K562 (cell line): ENCODE results near the gene CALML4. TPM values are rescaled to one million over a fixed set of nuclear protein-coding genes. Genes with fewer than 3 reads are reported as not detected.
A peak's percentile ranks its signal among the peaks of the same experiment; 100 is the strongest.

Source experiments
- ATAC-seq: fragments of 200-7000 bp; cut with Tn5 transposase; 3 replicates; pipeline ENCODE4 v1.9.1; 2020; ENCODE audit warnings: moderate library complexity
- BruUV-seq: library from RNA; stranded (reverse); fragments of 400-500 nt; replicated peaks from 2 replicates; lab custom pipeline; 2021; lab: Mats Ljungman, UMichigan
- CTCF ChIA-PET: fragments of 300-600 bp; formaldehyde crosslinking; extraction: SDS; loops from one replicate; lab custom pipeline; 2021; ENCODE audit warnings: low intra/inter-chr PET ratio; lab: Yijun Ruan, JAX
- POLR2A ChIA-PET: fragments of 300-600, 350-650 bp; sonication (Branson Sonifier 250); formaldehyde crosslinking; extraction: SDS; loops from one replicate; lab custom pipeline; 2021; ENCODE audit warnings: antibody characterized with exemption, inconsistent platforms; lab: Yijun Ruan, JAX
- DNase-seq, 4 experiments: peaks; one replicate each; pipeline versions ENCODE4 v3.0.0 to v3.0.0-alpha.2; 2011 to 2018; ENCODE audit warnings: low spot score in 3 of 4, mixed read lengths in 3 of 4; ENCODE audit errors: extremely low read depth in 1 of 4
- FAIRE-seq: peaks from 2 replicates; lab custom pipeline; 2011; peaks lifted over from hg19 to GRCh38; lab: Jason Lieb, UNC
- H2AFZ ChIP-seq: 2 replicates; pipeline ENCODE4 v1.6.0; 2011; ENCODE audit warnings: low read depth, low read length, control low read depth, inconsistent platforms
- H3K27ac ChIP-seq: fragments of 200-600 bp; 3 replicates; pipeline ENCODE4 v1.8.0; 2011; ENCODE audit warnings: low read depth, mild to moderate bottlenecking, control low read depth, inconsistent platforms, low read length, moderate library complexity, mixed read lengths; ENCODE audit errors: extremely low read depth
- H3K27me3 ChIP-seq, 2 experiments: fragments of 300-600 bp in 1 of 2; 2 replicates in 1 of 2; 3 replicates in 1 of 2; pipeline versions ENCODE4 v1.6.0 to v1.8.0; 2011; ENCODE audit warnings: inconsistent platforms in 2 of 2, low read length in 2 of 2, mild to moderate bottlenecking in 1 of 2, mixed read lengths in 1 of 2, moderate library complexity in 1 of 2; ENCODE audit not compliant: control insufficient read depth in 2 of 2, insufficient read depth in 2 of 2
- H3K36me3 ChIP-seq: fragments of 300-600 bp; 3 replicates; pipeline ENCODE4 v1.8.0; 2011; ENCODE audit warnings: mild to moderate bottlenecking, low read length, inconsistent platforms; ENCODE audit not compliant: control insufficient read depth, insufficient read depth
- H3K4me1 ChIP-seq, 2 experiments: fragments of 200-600 bp in 1 of 2; replicated peaks in 1 of 2; 2 replicates in 1 of 2; 3 replicates in 1 of 2; pipeline versions ENCODE4 v1.5.1 to v1.8.0; 2011; ENCODE audit warnings: inconsistent platforms in 2 of 2, low read length in 2 of 2, mild to moderate bottlenecking in 1 of 2, mixed read lengths in 1 of 2, moderate library complexity in 1 of 2; ENCODE audit not compliant: control insufficient read depth in 2 of 2, insufficient read depth in 2 of 2
- H3K4me2 ChIP-seq: 2 replicates; pipeline ENCODE4 v1.6.1; 2011; ENCODE audit warnings: low read length, control low read depth, inconsistent platforms, mixed read lengths; ENCODE audit not compliant: insufficient read depth
- H3K4me3 ChIP-seq: fragments of 200-600 bp; sonication (generic), shearing (Covaris generic); 2 replicates; pipeline ENCODE4 v1.5.1; 2016; ENCODE audit warnings: control low read depth, inconsistent platforms
- H3K79me2 ChIP-seq: fragments of 200-600 bp; 3 replicates; pipeline ENCODE4 v1.8.0; 2011; ENCODE audit warnings: low read length, inconsistent platforms; ENCODE audit not compliant: control insufficient read depth, insufficient read depth
- H3K9ac ChIP-seq, 2 experiments: 2 replicates each; pipeline versions ENCODE4 v1.6.0 to v1.6.1; 2011; ENCODE audit warnings: low read depth in 2 of 2, low read length in 2 of 2, control low read depth in 1 of 2, inconsistent platforms in 1 of 2, mild to moderate bottlenecking in 1 of 2, mixed read lengths in 1 of 2; ENCODE audit not compliant: insufficient read depth in 1 of 2
- H3K9me1 ChIP-seq: one replicate; pipeline ENCODE4 v1.6.0; 2011; ENCODE audit warnings: inconsistent platforms, mild to moderate bottlenecking, low read length, moderate library complexity; ENCODE audit not compliant: control insufficient read depth, insufficient read depth
- H3K9me3 ChIP-seq: replicated peaks from 2 replicates; pipeline ENCODE4 v1.5.1; 2011; ENCODE audit warnings: low read depth, low read length, inconsistent platforms; ENCODE audit not compliant: control insufficient read depth, insufficient read depth
- H4K20me1 ChIP-seq: replicated peaks from 2 replicates; pipeline ENCODE4 v1.6.1; 2011; ENCODE audit warnings: low read length, inconsistent platforms, mixed read lengths; ENCODE audit not compliant: control insufficient read depth, insufficient read depth
- FOS ChIP-seq: IDR thresholded peaks from 3 replicates; pipeline ENCODE4 v1.6.1; 2011; ENCODE audit not compliant: insufficient read length; ENCODE audit errors: extremely low read depth
- NFYB ChIP-seq: IDR thresholded peaks from 2 replicates; pipeline ENCODE4 v1.6.1; 2011; ENCODE audit warnings: mild to moderate bottlenecking, moderate library complexity; ENCODE audit not compliant: insufficient read length; ENCODE audit errors: extremely low read depth
- PATZ1 ChIP-seq: fragments of 250-450 bp; sonication (Bioruptor Pico); IDR thresholded peaks from 2 replicates; pipeline ENCODE4 v1.5.0; 2020; ENCODE audit warnings: mild to moderate bottlenecking, borderline replicate concordance
- RAD51 ChIP-seq: fragments of 450-650 bp; IDR thresholded peaks from 2 replicates; pipeline ENCODE4 v1.7.1; 2016; ENCODE audit warnings: low read depth, mild to moderate bottlenecking, borderline replicate concordance
- RBM25 ChIP-seq: fragments of 200-400 bp; formaldehyde crosslinking; IDR thresholded peaks from 2 replicates; pipeline ENCODE4 v1.6.1; 2018; ENCODE audit warnings: low read length, low read depth, moderate library complexity; ENCODE audit not compliant: severe bottlenecking
- USF1 ChIP-seq: sonication (generic); formaldehyde crosslinking; IDR thresholded peaks from 2 replicates; pipeline ENCODE4 v1.9.0; 2022; ENCODE audit warnings: mild to moderate bottlenecking, missing genetic modification reagents
- USF2 ChIP-seq: sonication (generic); formaldehyde crosslinking; IDR thresholded peaks from 2 replicates; pipeline ENCODE4 v1.5.0; 2020; ENCODE audit warnings: missing genetic modification reagents
- ZBTB2 ChIP-seq: fragments of 450-650 bp; IDR thresholded peaks from 2 replicates; pipeline ENCODE4 v1.6.1; 2016; ENCODE audit warnings: antibody characterized with exemption
- ZNF121 ChIP-seq: sonication (generic); formaldehyde crosslinking; conservative IDR thresholded peaks from 2 replicates; pipeline ENCODE4 v1.8.0; 2022; ENCODE audit warnings: missing genetic modification reagents
- ZNF311 ChIP-seq: fragments of 250-450 bp; sonication (Bioruptor Pico); IDR thresholded peaks from 2 replicates; pipeline ENCODE4 v1.4.0; 2020; ENCODE audit warnings: mild to moderate bottlenecking, moderate library complexity
- WGBS: fragments of 100-300 bp; shearing (Covaris generic); methylation state at CpG from one replicate; pipeline ENCODE4 v1.1.6; 2016; ENCODE audit warnings: low coverage, mixed read lengths; ENCODE audit not compliant: insufficient coverage; ENCODE audit errors: missing lambda C conversion rate; 5-methylcytosine and 5-hydroxymethylcytosine counted together
- in situ Hi-C: fragments of 300-500 bp; cut with MboI; formaldehyde crosslinking; loops from 4 replicates; pipeline ENCODE4 v1.15.0; 2018; ENCODE audit warnings: inconsistent platforms, mixed read lengths
- intact Hi-C: fragments of 100-400 bp; cut with micrococcal nuclease; formaldehyde crosslinking; loops from 2 replicates; pipeline ENCODE4 v1.14.2; 2022
- polyA plus RNA-seq, 8 experiments: library from polyadenylated mRNA; depleted of rRNA in 4 of 8; stranded (reverse) in 5 of 8; unstranded in 3 of 8; fragments of >200 nt; fragmentation: Nextera tagmentation in 2 of 8; fragmentation: Illumina TruSeq in 1 of 8; extraction: Ambion mirVana in 2 of 8; extraction: Trizol in 1 of 8; gene quantifications; 2 replicates each; pipeline versions ENCODE4 v1.2.1 to v1.2.3, GENCODE V29; 2011 to 2014; ENCODE audit warnings: inconsistent platforms in 1 of 8, missing spikeins in 1 of 8
- total RNA-seq, 7 experiments: library from RNA; depleted of rRNA in 6 of 7; stranded (reverse); fragments of >200 nt in 6 of 7; fragmentation: Illumina TruSeq in 2 of 7; extraction: Trizol in 2 of 7; gene quantifications; 2 replicates each; pipeline versions ENCODE4 v1.2.1 to v1.2.3, GENCODE V29; 2011 to 2021; ENCODE audit warnings: low replicate concordance in 1 of 7

CALML4 gene
- total and polyA plus RNA-seq, 9 of the 15 experiments (the other 6 are each of a cell fraction or from before 2014, with no cell fraction given): 2.8 to 30.6 (median 15.5) TPM

- Histone ChIP-seq H3K9me3 (no peaks in the 10 kb centered on the region), H3K9me1 (peaks cover 17% of the 10 kb centered on the region), H3K4me2 (no peak overlapping the region), H3K4me3 (no peak overlapping the region), H3K27me3 (no peaks in the 10 kb centered on the region), H2AFZ (no peak overlapping the region), H3K9ac (no peak overlapping the region), H4K20me1 (peaks cover 6% of the 10 kb centered on the region), H3K27ac (no peak overlapping the region), H3K4me1 (peaks cover 6 to 15% of the 10 kb centered on the region in 2 experiments; a peak in 4 of 5 replicates), H3K36me3 (peaks cover 70% of the 10 kb centered on the region), H3K79me2 (peaks cover 76% of the 10 kb centered on the region)
- ChIA-PET CTCF (no interaction called here), POLR2A (interaction anchor here (0.6 to 3.5 kb wide), 6 partner anchors 8 to 508 kb away, joined by 3 to 18 read pairs (median 4); partner anchors contain the start of gene CLN6)
- WGBS: 90% methylated on average over 9 of the region's 9 CpGs
- DNase-seq (peak in 3 of 4 experiments; percentile 49 to 57 (median 50)), ATAC-seq (peak; percentile 80), FAIRE-seq (peak; percentile 72)
- intact Hi-C loops: no loop called here
- in situ Hi-C loops: no loop called here
- BruUV-seq: no TSS peak
- TF ChIP-seq ZNF121 (CRISPR knock-in tag): no peak
- no peak for TF ChIP-seq ZNF311 (CRISPR knock-in tag)
- no peak for TF ChIP-seq ZBTB2
- peak; percentile 24 for TF ChIP-seq RBM25
- peak; percentile 39 for TF ChIP-seq FOS
- peak; percentile 86 for TF ChIP-seq RAD51
- peak; percentile 91 for TF ChIP-seq USF1
- TF ChIP-seq USF2: peak; percentile 91
- TF ChIP-seq PATZ1 (CRISPR knock-in tag): no peak
- peak; percentile 14 for TF ChIP-seq NFYB
These were observed 14.0 kb upstream of the CALML4 start for GRCh38 chr15:68218847-68219798.
